GM12801 (cell line): ENCODE data around the gene NPTN.

ENCODE experiments used
- CTCF ChIP-seq: IDR thresholded peaks from one replicate; pipeline ENCODE4 v1.5.1; 2011; ENCODE audit warnings: control low read depth; ENCODE audit not compliant: insufficient read length; ENCODE audit errors: extremely low read depth

Gene NPTN

GRCh38 chr15:73518180-73518862 is 114.9 kb downstream of the NPTN start:
- no peak for TF ChIP-seq CTCF

- no peak for TF ChIP-seq CTCF
Measured at GRCh38 chr15:73517566-73517965, 115.6 kb downstream of the NPTN start.

- no peak for TF ChIP-seq CTCF
Measured at GRCh38 chr15:73515527-73515926, 117.7 kb downstream of the NPTN start.
